ENCODE data around the gene EVI5.
"Not testable (repeated sequence)": the region's sequence is repeated elsewhere in the genome, so short reads cannot be mapped to it uniquely, and the experiment has no call there.

Gene EVI5

GRCh38 chr1:92792340-92792782 lies 7.5 kb upstream of the EVI5 start:
- no peak for DNase-seq (ENCODE audit: low read depth in 2 of 2, low spot score in 1 of 2)

DNA sequence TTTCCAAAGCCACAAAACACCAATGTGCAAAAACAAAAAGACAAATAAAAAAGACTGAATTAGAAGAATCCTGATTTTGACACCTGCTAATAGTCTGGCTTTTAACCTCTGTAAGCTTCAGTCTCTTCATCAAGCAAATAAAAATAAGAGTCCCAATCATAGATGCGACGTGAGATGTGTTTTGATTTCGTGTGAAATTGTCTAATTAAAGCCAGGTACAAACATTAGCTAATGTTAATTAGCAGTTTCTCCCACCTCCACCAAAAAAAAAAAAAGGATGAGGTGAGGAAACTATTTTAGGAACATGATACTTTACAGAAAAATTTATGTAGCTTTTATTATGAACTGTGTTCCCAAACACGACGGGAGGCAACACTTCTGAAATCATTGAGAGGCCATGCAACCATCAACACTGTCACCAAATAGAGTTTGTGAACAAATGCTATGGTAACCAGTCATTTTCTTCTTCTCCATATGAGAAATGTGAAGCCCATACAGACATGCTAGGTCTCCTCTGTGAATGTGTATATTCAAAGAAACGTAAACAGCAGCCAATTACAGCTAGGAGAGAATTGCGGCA lies 6.7 kb upstream of the EVI5 start:
- DNase-seq (ENCODE audit: low read depth in 2 of 2, low spot score in 1 of 2) = no peak

DNA sequence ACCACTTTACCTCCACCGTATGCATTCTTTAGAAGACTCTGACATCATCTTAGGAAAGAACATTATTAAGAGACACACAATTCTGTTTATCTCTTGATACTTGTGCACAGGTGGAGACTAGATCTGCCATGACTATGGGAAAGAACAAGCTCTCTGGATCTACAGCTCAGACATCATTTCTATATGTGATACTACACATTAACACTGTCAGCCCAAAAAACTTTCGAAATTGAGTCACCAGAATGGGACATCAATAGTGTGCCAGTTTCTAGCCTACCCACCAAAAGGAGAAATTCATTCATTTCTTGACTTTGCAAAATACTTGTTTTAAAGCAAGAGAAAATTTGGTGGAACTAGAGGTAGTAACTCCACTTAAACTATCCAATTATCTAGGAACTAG lies 6.0 kb upstream of the EVI5 start:
- no peak for DNase-seq (ENCODE audit: low read depth in 2 of 2, low spot score in 1 of 2)

GRCh38 chr1:92790081-92790480 lies 5.2 kb upstream of the EVI5 start:
- DNase-seq (ENCODE audit: low read depth in 2 of 2, low spot score in 1 of 2) = no peak

- DNase-seq (ENCODE audit: low read depth in 2 of 2, low spot score in 1 of 2) = no peak
Observed at GRCh38 chr1:92786111-92786901, 1.4 kb upstream of the EVI5 start.

- DNase-seq (ENCODE audit: low read depth in 2 of 2, low spot score in 1 of 2) = no peak
Observed at GRCh38 chr1:92784021-92784638, 778 bp downstream of the EVI5 start.

- DNase-seq (ENCODE audit: low read depth in 2 of 2, low spot score in 1 of 2) = not testable (repeated sequence)
Observed at GRCh38 chr1:92783550-92783949, 1.4 kb downstream of the EVI5 start.

- DNase-seq (ENCODE audit: low read depth in 2 of 2, low spot score in 1 of 2) = no peak
Observed at GRCh38 chr1:92778376-92778775, 6.5 kb downstream of the EVI5 start.

DNA sequence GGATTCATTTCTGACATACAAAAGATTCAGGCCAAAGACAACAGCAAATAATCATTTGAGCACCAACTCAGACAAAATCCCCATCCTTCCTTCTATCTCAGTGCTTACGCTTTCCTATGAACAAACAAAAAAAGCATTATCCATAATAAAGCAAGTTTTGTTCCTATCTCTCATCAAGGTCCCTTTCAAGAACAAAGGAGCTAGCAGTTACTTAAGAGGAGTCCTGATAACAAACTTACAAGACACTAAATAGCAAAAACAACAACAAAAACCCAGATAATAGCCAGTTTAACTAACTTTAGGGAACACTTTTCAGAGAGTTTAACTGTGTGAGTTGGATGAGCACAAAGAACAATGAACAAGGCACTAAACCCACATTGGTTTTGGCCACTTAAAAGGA lies 10.5 kb downstream of the EVI5 start:
- DNase-seq (ENCODE audit: low read depth in 2 of 2, low spot score in 1 of 2) = no peak

DNA sequence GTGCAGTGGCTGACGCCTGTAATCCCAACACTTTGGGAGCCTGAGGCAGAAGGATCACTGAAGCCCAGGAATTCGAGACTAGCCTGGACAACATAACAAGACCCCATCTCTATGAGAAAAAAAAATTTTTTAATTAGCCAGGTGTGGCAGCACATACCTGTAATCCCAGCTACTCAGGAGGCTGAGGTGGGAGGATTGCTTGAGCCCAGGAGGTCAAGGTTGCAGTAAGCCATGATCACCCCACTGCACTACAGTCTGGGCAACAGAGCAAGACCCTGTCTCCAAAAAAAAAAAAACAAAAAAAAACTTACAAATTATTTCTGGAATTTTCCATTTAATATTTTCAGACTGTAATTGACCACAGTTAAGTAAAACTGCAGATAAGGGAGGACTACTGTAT lies 11.2 kb downstream of the EVI5 start:
- not testable (repeated sequence) for DNase-seq (ENCODE audit: low read depth in 2 of 2, low spot score in 1 of 2)

DNA sequence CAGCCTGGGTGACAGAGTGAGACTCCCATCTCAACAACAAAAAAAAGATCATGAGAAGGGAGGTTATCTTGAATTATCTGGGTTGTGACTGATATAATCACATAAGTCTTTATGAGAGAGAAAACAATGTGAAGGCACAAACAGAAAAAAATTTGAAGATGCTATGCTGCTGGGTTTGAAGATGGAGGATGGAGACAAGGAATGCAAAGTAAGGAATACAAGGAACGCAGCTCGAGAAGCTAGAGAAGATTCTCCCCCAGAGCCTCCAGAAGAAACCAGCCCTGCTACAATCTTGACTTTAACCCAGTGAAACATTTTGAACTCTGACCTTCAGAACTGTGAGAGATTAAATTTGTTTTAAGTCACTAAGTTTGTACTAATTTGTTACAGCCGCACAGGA lies 15.1 kb downstream of the EVI5 start:
- DNase-seq (ENCODE audit: low read depth in 2 of 2, low spot score in 1 of 2) = no peak

DNA sequence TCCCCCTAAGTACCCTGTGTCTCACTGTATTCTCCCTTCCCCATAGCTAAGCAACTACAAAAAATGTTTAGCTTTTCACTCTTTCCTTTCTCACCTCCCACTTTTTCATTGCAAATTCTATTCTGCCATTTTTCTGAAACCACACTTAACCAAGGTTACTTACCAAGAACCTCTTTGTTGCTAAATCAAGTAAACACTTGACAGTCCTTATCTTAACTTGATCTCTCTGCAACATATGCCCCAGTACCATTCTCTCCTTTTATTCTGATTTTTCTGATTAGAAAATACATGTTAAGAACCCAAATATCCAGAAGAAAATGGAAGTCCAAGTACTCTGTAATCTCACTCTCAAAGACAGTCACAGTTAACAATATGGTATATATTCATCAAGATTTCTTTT lies 16.0 kb downstream of the EVI5 start:
- no peak for DNase-seq (ENCODE audit: low read depth in 2 of 2, low spot score in 1 of 2)

- no peak for DNase-seq (ENCODE audit: low read depth in 2 of 2, low spot score in 1 of 2)
Observed at GRCh38 chr1:92768296-92768695, 16.6 kb downstream of the EVI5 start.

DNA sequence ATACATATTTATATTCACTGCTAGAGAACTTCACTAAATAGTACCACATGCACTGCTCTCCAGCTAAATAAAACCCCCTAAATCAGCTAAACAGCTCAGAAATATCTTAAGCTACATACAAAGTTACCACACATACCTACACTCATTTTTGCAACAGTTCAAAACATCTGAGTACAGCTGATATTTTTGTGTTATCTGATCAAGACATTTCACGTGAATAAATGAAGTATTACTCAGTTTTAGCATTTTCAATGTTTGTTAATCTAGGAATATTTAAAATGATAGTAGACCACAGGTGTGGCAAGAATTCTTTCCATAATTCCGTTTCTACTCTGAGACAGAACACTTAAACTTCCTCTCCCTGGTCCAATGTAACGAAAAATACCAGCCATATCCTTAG lies 20.8 kb downstream of the EVI5 start:
- no peak for DNase-seq (ENCODE audit: low read depth in 2 of 2, low spot score in 1 of 2)

DNA sequence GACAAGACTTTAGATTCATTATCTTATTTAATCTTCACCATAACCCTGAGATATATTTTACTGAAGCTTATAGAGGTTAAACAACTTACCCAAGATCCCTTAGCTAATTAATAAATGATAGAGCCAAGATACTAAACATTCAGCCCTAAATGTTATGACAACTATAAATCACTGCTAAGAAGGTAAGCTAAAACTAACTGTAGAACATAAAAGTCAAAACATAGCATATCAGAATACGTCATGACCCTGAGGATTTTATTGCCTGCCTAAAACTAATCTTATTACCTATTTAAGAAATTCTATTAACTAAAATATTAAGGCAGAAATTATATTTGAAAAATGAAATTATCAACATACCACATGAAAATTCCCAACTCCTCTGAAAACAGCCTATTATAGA lies 22.6 kb downstream of the EVI5 start:
- no peak for DNase-seq (ENCODE audit: low read depth in 2 of 2, low spot score in 1 of 2)

GRCh38 chr1:92759361-92759760 lies 25.5 kb downstream of the EVI5 start:
- DNase-seq (ENCODE audit: low read depth in 2 of 2, low spot score in 1 of 2) = no peak

GRCh38 chr1:92756537-92756936 lies 28.4 kb downstream of the EVI5 start:
- no peak for DNase-seq (ENCODE audit: low read depth in 2 of 2, low spot score in 1 of 2)

DNA sequence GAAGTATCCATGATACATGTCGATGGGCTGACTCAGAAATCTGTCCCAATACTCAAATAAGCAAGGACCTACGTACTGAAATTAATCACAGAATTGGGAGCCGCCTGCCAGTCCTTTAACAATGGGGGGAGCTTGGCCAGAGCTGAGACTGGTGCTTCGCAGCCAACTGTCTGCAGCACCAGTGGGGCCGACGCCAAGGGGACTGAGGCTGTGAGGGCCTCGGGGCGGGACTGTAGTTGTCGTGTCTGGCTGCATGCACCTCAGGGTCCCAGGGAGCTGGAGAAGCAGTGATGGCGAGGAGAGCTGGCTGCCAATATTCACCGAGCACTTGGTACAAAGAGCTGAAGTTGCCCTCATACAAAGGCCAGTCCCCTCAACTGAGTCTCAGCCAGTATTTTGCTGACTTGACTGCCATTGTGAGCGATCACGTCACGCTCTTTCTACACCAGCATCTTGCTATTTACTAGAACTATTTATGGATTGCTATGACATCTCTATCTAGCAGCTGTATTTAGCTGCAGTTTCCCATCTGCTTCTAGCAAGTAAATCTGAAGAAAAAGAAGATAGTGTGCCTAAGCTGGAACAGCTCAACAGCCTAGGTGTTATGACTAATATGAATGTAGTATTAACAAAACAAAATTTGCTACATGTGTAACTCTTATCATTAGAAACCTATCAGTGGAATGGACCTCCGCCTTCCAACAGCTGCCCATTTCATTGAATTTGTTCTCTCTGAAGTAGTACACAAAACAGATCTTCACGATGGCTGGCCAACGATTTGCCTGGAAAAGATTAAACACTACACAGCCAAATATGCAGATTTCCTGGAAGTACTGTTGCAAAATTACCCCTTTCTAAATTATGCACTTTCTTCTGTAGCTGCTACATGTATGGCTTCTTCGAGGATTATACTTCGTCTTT lies 29.1 kb downstream of the EVI5 start:
- DNase-seq (ENCODE audit: low read depth in 2 of 2, low spot score in 1 of 2) = no peak

DNA sequence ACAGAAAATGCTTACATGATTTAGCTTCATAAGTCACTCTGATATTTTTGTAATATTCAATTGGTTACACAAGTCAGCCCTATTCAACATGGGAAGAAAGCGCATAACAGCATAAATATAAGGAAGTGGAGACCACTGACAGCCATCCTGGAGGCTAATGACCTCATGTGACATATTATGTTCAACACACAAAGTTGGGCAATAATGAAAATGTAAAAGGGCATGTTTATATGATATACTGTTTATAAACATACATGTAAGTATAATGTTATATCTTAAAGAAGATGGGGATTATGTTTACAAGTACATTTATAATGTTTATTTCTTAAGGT lies 30.2 kb downstream of the EVI5 start:
- DNase-seq (ENCODE audit: low read depth in 2 of 2, low spot score in 1 of 2) = no peak

GRCh38 chr1:92754000-92754718 lies 30.7 kb downstream of the EVI5 start:
- no peak for DNase-seq (ENCODE audit: low read depth in 2 of 2, low spot score in 1 of 2)

DNA sequence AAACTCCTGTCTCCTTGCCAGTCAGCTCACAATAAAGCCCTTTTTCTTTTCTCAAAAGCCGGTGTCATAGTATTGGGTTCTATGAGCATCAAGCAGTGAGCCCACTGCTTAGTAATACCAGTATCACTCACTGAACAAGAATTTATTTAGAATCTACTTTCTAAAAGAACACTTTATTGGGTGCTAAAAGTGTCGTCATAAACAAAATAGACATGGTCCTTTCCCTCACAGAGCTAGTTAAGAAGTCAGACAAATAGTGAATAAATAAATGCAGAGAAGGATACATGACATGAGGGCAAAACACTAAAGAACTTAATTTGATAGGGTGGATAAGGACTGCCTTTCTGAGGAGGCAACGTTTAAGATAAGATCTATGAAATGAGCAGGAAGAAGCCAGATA lies 32.2 kb downstream of the EVI5 start:
- DNase-seq (ENCODE audit: low read depth in 2 of 2, low spot score in 1 of 2) = no peak
